Psoas muscle (tissue), 8 donors: ENCODE measurements around the gene TKTL1. TPM values are rescaled to one million over a fixed set of nuclear protein-coding genes. Genes with fewer than 3 reads are reported as not detected.
A peak's percentile ranks its signal among the peaks of the same experiment; 100 is the strongest.

ENCODE experiments used
- ATAC-seq, 4 donors: fragments of 200-7000 bp; cut with Tn5 transposase; one replicate each; pipeline ENCODE4 v1.9.1; 2020; ENCODE audit warnings: moderate library complexity in 3 of 4, mild to moderate bottlenecking in 2 of 4
- DNase-seq, 2 donors: peaks; one replicate each; pipeline ENCODE4 v3.0.0-alpha.2; 2020
- H3K27ac ChIP-seq: fragments of 200-600 bp; one replicate; pipeline ENCODE4 v1.8.0; 2022
- H3K27me3 ChIP-seq, 3 donors: fragments of 200-600 bp in 1 of 3; one replicate each; pipeline versions ENCODE4 v1.6.1 to v1.8.0; 2013 to 2022; ENCODE audit warnings: low read length in 2 of 3, mild to moderate bottlenecking in 2 of 3, moderate library complexity in 1 of 3; ENCODE audit not compliant: insufficient read depth in 3 of 3
- H3K36me3 ChIP-seq, 2 donors: fragments of 200-600 bp in 1 of 2; one replicate each; pipeline versions ENCODE4 v1.6.1 to v1.8.0; 2013 to 2022; ENCODE audit warnings: low read depth in 1 of 2, mild to moderate bottlenecking in 1 of 2, moderate library complexity in 1 of 2; ENCODE audit not compliant: insufficient read depth in 1 of 2
- H3K4me1 ChIP-seq: fragments of 200-600 bp; one replicate; pipeline ENCODE4 v1.8.0; 2022
- H3K4me3 ChIP-seq: fragments of 200-600 bp; one replicate; pipeline ENCODE4 v1.8.0; 2022; ENCODE audit warnings: mild to moderate bottlenecking
- H3K9me3 ChIP-seq: fragments of 200-600 bp; one replicate; pipeline ENCODE4 v1.8.0; 2022
- WGBS, 3 donors: extraction: QIAGEN DNeasy Blood & Tissue Kit; methylation state at CpG; one replicate each; pipeline versions ENCODE4 v1.1.6 to v1.1.7; 2013; 5-methylcytosine and 5-hydroxymethylcytosine counted together
- intact Hi-C, 2 donors: fragments of 100-400 bp; cut with DNase I; formaldehyde crosslinking; loops; one replicate each; pipeline versions ENCODE4 v1.11.0 to v1.14.2; 2022
- polyA plus RNA-seq, 3 donors: library from polyadenylated mRNA; stranded (reverse); fragments of 200-250 nt; gene quantifications; one replicate each; pipeline ENCODE4 v1.2.3, GENCODE V29; 2013
- total RNA-seq, 4 donors: library from RNA; stranded (reverse); fragmentation: NEBNext Ultra II Directional in 2 of 4; extraction: Animal tissue kit (Norgen Biotek cat#: 25700) in 2 of 4; gene quantifications; one replicate each; pipeline versions ENCODE4 v1.2.1 to v1.2.4, GENCODE V29; 2021 to 2023
- TF ChIP-seq, protein P1 (sequence below): fragments of 200-600 bp; IDR thresholded peaks from one replicate; pipeline ENCODE4 v1.8.0; 2022; ENCODE audit warnings: antibody characterized with exemption
- donor health status: healthy with polysubstance abuse.
- donor health status: DM: no; HTN: no; CAD: no; lungs with moderate emphysema.
- donor health status: Bipolar disorder and iron deficiency.
- donor health status: healthy.
- donor health status: DM: yes; HTN: yes; CAD: no.
- donor health status: DM: no; HTN: no; CAD: no.
- donor health status: DM: no; HTN: no; CAD: no.
- donor health status: DM: yes; HTN: yes; CAD: no.

The TKTL1 gene
- total and polyA plus RNA-seq, 7 donors = 0.19 to 0.52 (median 0.28) TPM; not detected in 1

DNA sequence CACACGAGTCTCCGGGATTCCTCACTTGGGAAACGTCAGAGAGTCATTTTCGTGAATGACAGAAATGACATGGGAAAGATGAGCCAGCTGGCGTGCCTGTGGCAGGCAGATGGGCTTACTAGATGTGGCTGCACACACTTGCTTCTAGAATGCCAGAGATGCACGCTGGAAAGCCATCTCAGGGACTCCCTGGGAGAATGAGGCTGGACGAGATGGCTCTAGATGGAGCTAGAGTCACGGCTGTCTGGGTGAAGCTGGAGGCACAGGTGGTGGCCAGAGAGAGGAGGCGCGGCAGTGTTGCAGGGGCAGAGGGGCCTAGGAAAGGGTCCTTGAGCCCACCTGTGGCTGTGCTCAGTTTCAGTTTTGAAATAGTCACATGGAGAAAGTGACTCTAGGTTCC is 26.0 kb downstream of the TKTL1 start:
- intact Hi-C loops = no loop called here
- Histone ChIP-seq H3K27me3 (peaks cover 0 to 8% (median 0%) of the 10 kb centered on the region in 3 donors), H3K4me1 (no peaks in the 10 kb centered on the region), H3K27ac (no peak overlapping the region), H3K36me3 (no peaks in the 10 kb centered on the region), H3K9me3 (no peaks in the 10 kb centered on the region), H3K4me3 (no peak overlapping the region)
- TF ChIP-seq, protein P1, sequence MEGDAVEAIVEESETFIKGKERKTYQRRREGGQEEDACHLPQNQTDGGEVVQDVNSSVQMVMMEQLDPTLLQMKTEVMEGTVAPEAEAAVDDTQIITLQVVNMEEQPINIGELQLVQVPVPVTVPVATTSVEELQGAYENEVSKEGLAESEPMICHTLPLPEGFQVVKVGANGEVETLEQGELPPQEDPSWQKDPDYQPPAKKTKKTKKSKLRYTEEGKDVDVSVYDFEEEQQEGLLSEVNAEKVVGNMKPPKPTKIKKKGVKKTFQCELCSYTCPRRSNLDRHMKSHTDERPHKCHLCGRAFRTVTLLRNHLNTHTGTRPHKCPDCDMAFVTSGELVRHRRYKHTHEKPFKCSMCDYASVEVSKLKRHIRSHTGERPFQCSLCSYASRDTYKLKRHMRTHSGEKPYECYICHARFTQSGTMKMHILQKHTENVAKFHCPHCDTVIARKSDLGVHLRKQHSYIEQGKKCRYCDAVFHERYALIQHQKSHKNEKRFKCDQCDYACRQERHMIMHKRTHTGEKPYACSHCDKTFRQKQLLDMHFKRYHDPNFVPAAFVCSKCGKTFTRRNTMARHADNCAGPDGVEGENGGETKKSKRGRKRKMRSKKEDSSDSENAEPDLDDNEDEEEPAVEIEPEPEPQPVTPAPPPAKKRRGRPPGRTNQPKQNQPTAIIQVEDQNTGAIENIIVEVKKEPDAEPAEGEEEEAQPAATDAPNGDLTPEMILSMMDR = no peak
- ATAC-seq = peak in 2 of 4 donors; percentile 48 to 69
- 46 to 50% (median 48%) methylated on average over 10 of the region's 10 CpGs for WGBS, 3 donors
- no peak for DNase-seq

DNA sequence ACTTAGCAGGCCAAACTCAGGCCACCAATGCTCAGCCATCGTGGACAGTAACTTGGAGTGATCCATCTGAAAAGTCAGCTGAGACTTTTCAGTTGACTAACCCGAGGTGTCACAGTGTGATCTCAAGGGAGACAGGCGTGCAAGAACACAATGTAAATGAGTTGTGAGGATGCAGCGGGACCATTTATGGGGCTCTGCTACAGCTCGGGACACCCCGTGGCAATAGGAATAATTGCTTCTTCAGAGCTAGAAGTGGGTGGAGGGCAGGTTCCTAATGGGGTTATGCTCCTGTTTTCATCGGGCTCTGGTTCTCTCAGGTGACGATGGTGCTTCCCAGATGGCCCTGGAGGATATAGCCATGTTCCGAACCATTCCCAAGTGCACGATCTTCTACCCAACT is 27.3 kb downstream of the TKTL1 start:
- Histone ChIP-seq H3K36me3 (no peaks in the 10 kb centered on the region), H3K27ac (no peak overlapping the region), H3K9me3 (no peaks in the 10 kb centered on the region), H3K4me3 (no peak overlapping the region), H3K4me1 (no peaks in the 10 kb centered on the region), H3K27me3 (peaks cover 0 to 8% (median 0%) of the 10 kb centered on the region in 3 donors)
- ATAC-seq = no peak
- TF ChIP-seq, protein P1 = no peak
- 72 to 83% (median 79%) methylated on average over 10 of the region's 10 CpGs for WGBS, 3 donors
- DNase-seq = no peak
- intact Hi-C loops = no loop called here

DNA sequence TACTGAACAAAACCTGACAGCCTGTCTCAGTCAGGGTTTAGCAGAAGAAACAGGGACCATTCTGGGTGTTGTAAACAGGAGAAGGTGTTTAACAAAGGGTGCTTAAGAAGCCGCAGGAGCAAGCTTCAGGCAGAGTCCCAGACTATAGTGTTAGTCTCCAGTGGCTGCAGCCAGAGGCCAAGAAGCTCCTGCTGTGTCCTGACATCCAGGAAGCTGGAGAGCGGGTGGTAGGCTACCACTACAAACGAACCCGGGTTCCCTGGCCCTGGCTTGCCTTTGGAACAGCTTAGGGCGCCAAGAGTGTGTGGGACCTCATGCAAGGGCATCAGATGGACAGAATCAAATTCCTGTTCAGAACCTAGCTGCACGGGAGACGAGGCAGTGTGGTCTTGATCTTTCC is 27.9 kb downstream of the TKTL1 start:
- no peaks in the 10 kb centered on the region for H3K9me3 ChIP-seq
- TF ChIP-seq, protein P1 = no peak
- H3K27ac ChIP-seq = no peak overlapping the region
- intact Hi-C loops = no loop called here
- H3K4me1 ChIP-seq = no peaks in the 10 kb centered on the region
- 61 to 65% (median 62%) methylated on average over 6 to 7 of the region's 7 CpGs for WGBS, 3 donors
- H3K4me3 ChIP-seq = no peak overlapping the region
- DNase-seq (no peak), ATAC-seq (no peak)
- H3K36me3 ChIP-seq = no peaks in the 10 kb centered on the region
- H3K27me3 ChIP-seq = peaks cover 0 to 8% (median 0%) of the 10 kb centered on the region in 3 donors

DNA sequence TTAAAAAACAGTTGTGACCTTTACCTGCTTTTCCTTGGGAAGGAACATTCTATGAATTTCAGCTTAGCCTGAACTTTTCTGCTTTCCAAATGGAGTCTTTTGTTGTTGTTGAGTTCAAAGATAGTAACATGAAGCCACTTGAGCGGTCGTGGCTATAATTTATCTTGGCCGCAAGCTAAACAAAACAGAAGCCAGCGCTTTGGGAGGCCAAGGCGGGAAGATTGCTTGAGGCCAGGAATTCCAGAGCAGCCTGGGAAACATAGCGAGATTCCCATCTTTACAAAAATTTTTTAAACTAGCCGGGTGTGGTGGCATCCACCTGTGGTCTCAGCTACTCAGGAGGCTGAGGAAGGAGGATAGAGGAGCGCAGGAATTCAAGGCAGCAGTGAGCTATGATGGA is 29.9 kb downstream of the TKTL1 start:
- H3K36me3 ChIP-seq = no peaks in the 10 kb centered on the region
- H3K27me3 ChIP-seq = peaks cover 0 to 4% (median 0%) of the 10 kb centered on the region in 3 donors
- TF ChIP-seq, protein P1 = no peak
- no peaks in the 10 kb centered on the region for H3K9me3 ChIP-seq
- intact Hi-C loops = no loop called here
- no peak overlapping the region for H3K4me3 ChIP-seq
- no peak for DNase-seq
- H3K4me1 ChIP-seq = no peaks in the 10 kb centered on the region
- no peak overlapping the region for H3K27ac ChIP-seq
- no peak for ATAC-seq
- 59 to 66% (median 66%) methylated on average over 8 of the region's 8 CpGs for WGBS, 3 donors
